Upper lobe of left lung (tissue), 4 donors: ENCODE results near the gene CRTAC1.

Experiments
- EP300 ChIP-seq, 4 donors: sonication (generic); formaldehyde crosslinking; IDR thresholded peaks; one replicate each; pipeline ENCODE4 v1.5.1; 2017; ENCODE audit warnings: antibody characterized with exemption in 4 of 4, control low read depth in 2 of 4
- POLR2AphosphoS5 ChIP-seq, 2 donors: sonication (generic); formaldehyde crosslinking; IDR thresholded peaks; one replicate each; pipeline ENCODE4 v1.5.1; 2017; ENCODE audit warnings: antibody characterized with exemption in 2 of 2
- TF ChIP-seq, protein P1 (sequence below), 6 experiments: fragments of 450-650 bp in 4 of 6; fragments of 200-600 bp in 2 of 6; sonication (generic) in 2 of 6; IDR thresholded peaks; one replicate each; pipeline ENCODE4 v1.5.1; 2016 to 2019; ENCODE audit warnings: antibody characterized with exemption in 6 of 6

DNA sequence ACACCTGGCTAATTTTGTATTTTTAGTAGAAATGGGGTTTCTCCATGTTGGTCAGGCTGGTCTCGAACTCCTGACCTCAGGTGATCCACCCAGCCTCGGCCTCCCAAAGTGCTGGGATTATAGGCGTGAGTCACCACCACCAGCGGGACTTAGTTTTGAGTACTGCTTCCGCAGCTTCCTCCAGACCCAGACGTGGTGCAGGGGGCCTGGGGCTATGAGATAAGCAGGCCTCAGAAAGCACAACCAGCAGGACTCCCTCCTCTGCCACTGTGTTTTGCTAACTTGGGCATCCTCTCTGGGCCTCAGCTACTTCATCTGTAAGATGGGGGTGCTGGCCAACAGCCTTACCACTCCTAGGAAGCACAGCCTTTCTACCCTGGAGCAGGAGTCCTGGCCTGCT lies 143.0 kb downstream of the CRTAC1 start:
- TF ChIP-seq, protein P1, sequence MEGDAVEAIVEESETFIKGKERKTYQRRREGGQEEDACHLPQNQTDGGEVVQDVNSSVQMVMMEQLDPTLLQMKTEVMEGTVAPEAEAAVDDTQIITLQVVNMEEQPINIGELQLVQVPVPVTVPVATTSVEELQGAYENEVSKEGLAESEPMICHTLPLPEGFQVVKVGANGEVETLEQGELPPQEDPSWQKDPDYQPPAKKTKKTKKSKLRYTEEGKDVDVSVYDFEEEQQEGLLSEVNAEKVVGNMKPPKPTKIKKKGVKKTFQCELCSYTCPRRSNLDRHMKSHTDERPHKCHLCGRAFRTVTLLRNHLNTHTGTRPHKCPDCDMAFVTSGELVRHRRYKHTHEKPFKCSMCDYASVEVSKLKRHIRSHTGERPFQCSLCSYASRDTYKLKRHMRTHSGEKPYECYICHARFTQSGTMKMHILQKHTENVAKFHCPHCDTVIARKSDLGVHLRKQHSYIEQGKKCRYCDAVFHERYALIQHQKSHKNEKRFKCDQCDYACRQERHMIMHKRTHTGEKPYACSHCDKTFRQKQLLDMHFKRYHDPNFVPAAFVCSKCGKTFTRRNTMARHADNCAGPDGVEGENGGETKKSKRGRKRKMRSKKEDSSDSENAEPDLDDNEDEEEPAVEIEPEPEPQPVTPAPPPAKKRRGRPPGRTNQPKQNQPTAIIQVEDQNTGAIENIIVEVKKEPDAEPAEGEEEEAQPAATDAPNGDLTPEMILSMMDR (IDR thresholded peaks at IDR 0.05): no peak
- no peak for TF ChIP-seq EP300 (IDR thresholded peaks at IDR 0.05)
- no peak for TF ChIP-seq POLR2AphosphoS5 (IDR thresholded peaks at IDR 0.05)
